OCI-LY3 (cell line): ENCODE results near the gene RPH3AL.
"Not testable (repeated sequence)": the region's sequence is repeated elsewhere in the genome, so short reads cannot be mapped to it uniquely, and the experiment has no call there.

ENCODE experiments used
- H2AFZ ChIP-seq: fragments of 200-600, 300-600 bp; shearing (Covaris generic); 2 replicates; pipeline ENCODE4 v1.6.0; 2014; ENCODE audit warnings: antibody characterized with exemption, low read depth, low read length
- H3K27ac ChIP-seq: fragments of 200-600, 300-600 bp; sonication (generic); 2 replicates; pipeline ENCODE4 v1.5.1; 2014; ENCODE audit warnings: mild to moderate bottlenecking, low read length, moderate library complexity, mixed read lengths
- H3K27me3 ChIP-seq: fragments of 200-600, 300-600 bp; sonication (generic); 2 replicates; pipeline ENCODE4 v1.6.1; 2014; ENCODE audit warnings: low read depth, low read length, mixed read lengths
- H3K36me3 ChIP-seq: fragments of 200-600, 300-600 bp; sonication (generic); replicated peaks from 2 replicates; pipeline ENCODE3; 2014; ENCODE audit warnings: low read depth, low read length, mixed read lengths
- H3K4me1 ChIP-seq: fragments of 300-600, 200-600 bp; sonication (generic); 2 replicates; pipeline ENCODE4 v1.6.1; 2014; ENCODE audit warnings: low read length, mixed read lengths
- H3K4me2 ChIP-seq: fragments of 200-600, 300-600 bp; sonication (generic); 2 replicates; pipeline ENCODE4 v1.6.1; 2014; ENCODE audit warnings: low read length, mixed read lengths
- H3K4me3 ChIP-seq: fragments of 300-600, 200-600 bp; sonication (generic); 2 replicates; pipeline ENCODE4 v1.5.1; 2014; ENCODE audit warnings: antibody characterized with exemption, mild to moderate bottlenecking, low read length, moderate library complexity
- H3K79me2 ChIP-seq: fragments of 300-600, 200-600 bp; shearing (Covaris generic); 2 replicates; pipeline ENCODE4 v1.6.1; 2014; ENCODE audit warnings: mild to moderate bottlenecking, low read length, mixed read lengths
- H3K9ac ChIP-seq: fragments of 300-600, 200-600 bp; shearing (Covaris generic); 2 replicates; pipeline ENCODE4 v1.6.0; 2014; ENCODE audit warnings: mild to moderate bottlenecking, low read length, moderate library complexity
- H3K9me3 ChIP-seq: fragments of 200-600, 300-600 bp; shearing (Covaris generic); 2 replicates; pipeline ENCODE4 v1.6.1; 2014; ENCODE audit warnings: low read length, mixed read lengths; ENCODE audit not compliant: insufficient read depth
- H4K20me1 ChIP-seq: fragments of 200-600, 300-600 bp; sonication (generic); 2 replicates; pipeline ENCODE4 v1.6.1; 2016; ENCODE audit warnings: low read length, mixed read lengths; ENCODE audit not compliant: insufficient read depth
- CTCF ChIP-seq: fragments of 200-600, 300-600 bp; sonication (generic); IDR thresholded peaks from 2 replicates; pipeline ENCODE4 v1.5.1; 2014; ENCODE audit warnings: antibody characterized with exemption, low read length, low read depth
- EZH2phosphoT487 ChIP-seq: fragments of 200-600 bp; shearing (Covaris generic); IDR thresholded peaks from 2 replicates; pipeline ENCODE4 v1.6.1; 2018; ENCODE audit warnings: antibody characterized with exemption, mixed run types, low read depth

Gene RPH3AL

GRCh38 chr17:235831-236640 lies 116.6 kb downstream of the RPH3AL start:
- no peak overlapping the region for H2AFZ ChIP-seq
- H3K9ac ChIP-seq: no peak overlapping the region
- H3K4me1 ChIP-seq: peaks cover 17% of the 10 kb centered on the region; the same call in 1 of the 2 replicates
- H3K4me3 ChIP-seq: no peak overlapping the region
- TF ChIP-seq EZH2phosphoT487 (no peak), CTCF (no peak)
- no peak overlapping the region for H3K4me2 ChIP-seq
- no peaks in the 10 kb centered on the region for H3K36me3 ChIP-seq
- no peak overlapping the region for H3K27ac ChIP-seq
- H4K20me1 ChIP-seq: no peaks in the 10 kb centered on the region
- H3K9me3 ChIP-seq: no peaks in the 10 kb centered on the region
- H3K27me3 ChIP-seq: no peaks in the 10 kb centered on the region
- H3K79me2 ChIP-seq: no peaks in the 10 kb centered on the region

GRCh38 chr17:234994-235830 lies 117.4 kb downstream of the RPH3AL start:
- H3K9ac ChIP-seq, H4K20me1 ChIP-seq, H3K27ac ChIP-seq, H3K27me3 ChIP-seq, H3K4me3 ChIP-seq, H2AFZ ChIP-seq, H3K4me2 ChIP-seq, H3K79me2 ChIP-seq, H3K36me3 ChIP-seq, H3K9me3 ChIP-seq: not testable (repeated sequence)
- peaks cover 17% of the 10 kb centered on the region; the same call in 1 of the 2 replicates for H3K4me1 ChIP-seq

GRCh38 chr17:234163-234993 lies 118.2 kb downstream of the RPH3AL start:
- H3K4me2 ChIP-seq, H3K9me3 ChIP-seq, H3K9ac ChIP-seq, H3K4me3 ChIP-seq, H3K79me2 ChIP-seq, H3K27me3 ChIP-seq, H2AFZ ChIP-seq, H4K20me1 ChIP-seq, H3K27ac ChIP-seq, H3K36me3 ChIP-seq: not testable (repeated sequence)
- H3K4me1 ChIP-seq: peaks cover 17% of the 10 kb centered on the region; the same call in 1 of the 2 replicates

- Histone ChIP-seq H3K27me3 (no peaks in the 10 kb centered on the region), H3K27ac (no peak overlapping the region), H3K4me3 (no peak overlapping the region), H3K9ac (no peak overlapping the region), H3K4me1 (peaks cover 14% of the 10 kb centered on the region; the same call in 1 of the 2 replicates), H3K36me3 (no peaks in the 10 kb centered on the region), H3K9me3 (no peaks in the 10 kb centered on the region), H2AFZ (no peak overlapping the region), H3K79me2 (no peaks in the 10 kb centered on the region), H4K20me1 (no peaks in the 10 kb centered on the region), H3K4me2 (no peak overlapping the region)
- TF ChIP-seq CTCF: no peak
- no peak for TF ChIP-seq EZH2phosphoT487
Measured at GRCh38 chr17:233473-233941, 119.1 kb downstream of the RPH3AL start.
